GM12878 (cell line): ENCODE measurements around the gene RHEBL1. TPM values are rescaled to one million over a fixed set of nuclear protein-coding genes. Genes with fewer than 3 reads are reported as not detected.

ENCODE experiments used
- ATF7 ChIP-seq: fragments of 450-650 bp; IDR thresholded peaks from 2 replicates; pipeline ENCODE4 v1.6.1; 2016; ENCODE audit warnings: low read depth, mild to moderate bottlenecking
- CREM ChIP-seq: IDR thresholded peaks from 2 replicates; pipeline ENCODE4 v1.6.1; 2014; ENCODE audit warnings: antibody characterized with exemption, low read depth
- EGR1 ChIP-seq, 2 experiments: IDR thresholded peaks; 1 replicate in 1 of 2; 2 replicates in 1 of 2; pipeline ENCODE4 v1.6.1; 2011 to 2012; ENCODE audit warnings: low read depth in 2 of 2, low read length in 2 of 2, borderline replicate concordance in 1 of 2, mild to moderate bottlenecking in 1 of 2, moderate library complexity in 1 of 2
- ESRRA ChIP-seq: IDR thresholded peaks from 2 replicates; pipeline ENCODE4 v1.6.1; 2012; ENCODE audit warnings: mild to moderate bottlenecking, low read length, improper control_type of control experiment
- HDGF ChIP-seq: fragments of 450-650 bp; IDR thresholded peaks from 2 replicates; pipeline ENCODE4 v1.6.1; 2016; ENCODE audit warnings: antibody characterized with exemption
- JUNB ChIP-seq: IDR thresholded peaks from 2 replicates; pipeline ENCODE4 v1.6.1; 2016; ENCODE audit warnings: antibody characterized with exemption, mild to moderate bottlenecking
- MTA2 ChIP-seq: fragments of 450-650 bp; IDR thresholded peaks from 2 replicates; pipeline ENCODE4 v1.6.1; 2016; ENCODE audit warnings: low read depth, mild to moderate bottlenecking, moderate library complexity
- POU2F2 ChIP-seq: IDR thresholded peaks from 3 replicates; pipeline ENCODE4 v1.6.1; 2011; ENCODE audit warnings: low read depth, mild to moderate bottlenecking, low read length, borderline replicate concordance
- RELA ChIP-seq: fragments of 450-650 bp; IDR thresholded peaks from 2 replicates; pipeline ENCODE4 v1.8.0; 2014; ENCODE audit warnings: borderline replicate concordance; ENCODE audit not compliant: partially characterized antibody
- SMARCA5 ChIP-seq: fragments of 450-650 bp; IDR thresholded peaks from 2 replicates; pipeline ENCODE4 v1.6.1; 2017; ENCODE audit warnings: mild to moderate bottlenecking
- TCF12 ChIP-seq: IDR thresholded peaks from 2 replicates; pipeline ENCODE4 v1.6.1; 2011; ENCODE audit warnings: low read depth, mild to moderate bottlenecking, low read length
- WRNIP1 ChIP-seq: IDR thresholded peaks from 2 replicates; pipeline ENCODE4 v1.6.1; 2011; ENCODE audit warnings: low read depth, low read length, improper control_type of control experiment, borderline replicate concordance
- YBX1 ChIP-seq: fragments of 450-650 bp; IDR thresholded peaks from 2 replicates; pipeline ENCODE4 v1.6.1; 2016; ENCODE audit warnings: antibody characterized with exemption
- ZNF207 ChIP-seq: fragments of 450-650 bp; IDR thresholded peaks from 2 replicates; pipeline ENCODE4 v1.6.1; 2014; ENCODE audit warnings: antibody characterized with exemption, mild to moderate bottlenecking, borderline replicate concordance
- ZNF24 ChIP-seq: fragments of 450-650 bp; IDR thresholded peaks from 2 replicates; pipeline ENCODE4 v1.6.1; 2017; ENCODE audit warnings: antibody characterized with exemption, mild to moderate bottlenecking
- ZNF274 ChIP-seq: IDR thresholded peaks from one replicate; pipeline ENCODE4 v1.8.0; 2011; ENCODE audit not compliant: insufficient read length, insufficient read depth
- polyA plus RNA-seq, 11 experiments: library from polyadenylated mRNA; depleted of rRNA in 4 of 11; unstranded in 6 of 11; stranded (reverse) in 5 of 11; fragments of >200 nt; fragmentation: Nextera tagmentation in 4 of 11; fragmentation: Illumina TruSeq in 1 of 11; extraction: Ambion mirVana in 4 of 11; extraction: Trizol in 1 of 11; gene quantifications; 1 replicate in 1 of 11; 2 replicates in 10 of 11; pipeline versions ENCODE4 v1.2.1 to v1.2.3, GENCODE V29; 2011 to 2016; ENCODE audit warnings: inconsistent platforms in 2 of 11, missing spikeins in 2 of 11, low read depth in 1 of 11
- total RNA-seq, 4 experiments: library from RNA; depleted of rRNA in 3 of 4; stranded (reverse); fragments of >200 nt in 3 of 4; fragmentation: Illumina TruSeq in 1 of 4; extraction: Trizol in 1 of 4; gene quantifications; 2 replicates each; pipeline versions ENCODE4 v1.2.1 to v1.2.3, GENCODE V29; 2013 to 2021
- TF ChIP-seq, protein P1 (sequence below): fragments of 450-650 bp; IDR thresholded peaks from 2 replicates; pipeline ENCODE4 v1.6.1; 2017; ENCODE audit warnings: mild to moderate bottlenecking
- TF ChIP-seq, protein P2 (sequence below): fragments of 450-650 bp; conservative IDR thresholded peaks from 2 replicates; pipeline ENCODE4 v1.6.1; 2017; ENCODE audit warnings: mild to moderate bottlenecking, moderate library complexity
- TF ChIP-seq, protein P3 (sequence below): fragments of 450-650 bp; IDR thresholded peaks from 2 replicates; pipeline ENCODE4 v1.6.1; 2018; ENCODE audit warnings: mild to moderate bottlenecking, low read depth, moderate library complexity; ENCODE audit not compliant: partially characterized antibody
- TF ChIP-seq, protein P4 (sequence below): IDR thresholded peaks from 2 replicates; pipeline ENCODE4 v1.6.1; 2011; ENCODE audit warnings: borderline replicate concordance, low read depth, mild to moderate bottlenecking, moderate library complexity, low read length; ENCODE audit not compliant: insufficient read depth, poor library complexity, severe bottlenecking

Gene RHEBL1
- total and polyA plus RNA-seq, 10 of the 15 experiments (the other 5 are each of a cell fraction or from before 2014, with no cell fraction given) = 5.9 to 18.7 (median 12.0) TPM

DNA sequence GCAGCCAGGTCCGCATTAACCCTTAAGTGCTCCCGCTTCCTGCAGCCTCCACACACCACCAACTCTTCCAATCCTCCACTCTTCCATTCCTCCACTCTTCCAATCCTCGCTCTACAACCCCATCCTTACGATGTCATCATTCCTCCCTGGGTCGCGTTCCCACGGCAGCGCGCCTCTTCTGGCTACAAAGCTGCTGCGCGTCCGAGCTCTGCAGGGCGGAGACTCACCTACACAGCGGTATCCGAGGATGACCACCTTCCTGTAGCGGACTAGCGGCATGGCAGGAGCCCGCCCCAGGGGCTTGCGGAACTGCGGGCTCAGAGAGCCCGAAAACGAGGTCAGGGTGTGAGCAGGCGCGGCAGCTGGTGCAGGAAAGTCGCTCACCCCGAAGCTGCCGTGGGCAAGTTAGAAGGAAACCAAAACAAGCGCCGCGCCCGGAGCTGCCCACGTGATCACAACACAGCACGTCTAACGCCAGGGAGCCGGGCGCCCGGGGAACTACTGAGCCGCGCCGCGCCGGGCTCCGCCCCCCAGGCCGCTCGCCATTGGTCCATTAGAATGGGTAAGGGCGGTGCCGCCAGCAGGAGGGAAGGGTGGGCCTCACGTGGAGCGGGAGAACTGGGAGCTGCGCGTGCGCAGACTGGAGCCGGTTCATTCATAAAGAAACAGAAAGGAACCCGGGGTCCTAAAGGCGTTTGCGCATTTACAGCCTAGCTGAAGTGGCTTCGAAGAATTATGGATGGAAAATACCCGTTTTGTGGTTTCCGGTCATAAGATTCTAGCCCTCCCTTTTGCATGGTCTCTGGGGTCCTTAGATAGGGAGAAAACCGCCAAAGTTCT lies at the start of gene RHEBL1 (continued):
- TF ChIP-seq HDGF = peak; percentile 87
- TF ChIP-seq WRNIP1 = no peak
- no peak for TF ChIP-seq TCF12
- peak; percentile 80 for TF ChIP-seq JUNB
- no peak for TF ChIP-seq ZNF274
- no peak for TF ChIP-seq ZNF24
- TF ChIP-seq, protein P1, sequence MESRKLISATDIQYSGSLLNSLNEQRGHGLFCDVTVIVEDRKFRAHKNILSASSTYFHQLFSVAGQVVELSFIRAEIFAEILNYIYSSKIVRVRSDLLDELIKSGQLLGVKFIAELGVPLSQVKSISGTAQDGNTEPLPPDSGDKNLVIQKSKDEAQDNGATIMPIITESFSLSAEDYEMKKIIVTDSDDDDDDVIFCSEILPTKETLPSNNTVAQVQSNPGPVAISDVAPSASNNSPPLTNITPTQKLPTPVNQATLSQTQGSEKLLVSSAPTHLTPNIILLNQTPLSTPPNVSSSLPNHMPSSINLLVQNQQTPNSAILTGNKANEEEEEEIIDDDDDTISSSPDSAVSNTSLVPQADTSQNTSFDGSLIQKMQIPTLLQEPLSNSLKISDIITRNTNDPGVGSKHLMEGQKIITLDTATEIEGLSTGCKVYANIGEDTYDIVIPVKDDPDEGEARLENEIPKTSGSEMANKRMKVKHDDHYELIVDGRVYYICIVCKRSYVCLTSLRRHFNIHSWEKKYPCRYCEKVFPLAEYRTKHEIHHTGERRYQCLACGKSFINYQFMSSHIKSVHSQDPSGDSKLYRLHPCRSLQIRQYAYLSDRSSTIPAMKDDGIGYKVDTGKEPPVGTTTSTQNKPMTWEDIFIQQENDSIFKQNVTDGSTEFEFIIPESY = no peak
- TF ChIP-seq RELA = peak; percentile 66
- TF ChIP-seq SMARCA5 = no peak
- TF ChIP-seq, protein P2, sequence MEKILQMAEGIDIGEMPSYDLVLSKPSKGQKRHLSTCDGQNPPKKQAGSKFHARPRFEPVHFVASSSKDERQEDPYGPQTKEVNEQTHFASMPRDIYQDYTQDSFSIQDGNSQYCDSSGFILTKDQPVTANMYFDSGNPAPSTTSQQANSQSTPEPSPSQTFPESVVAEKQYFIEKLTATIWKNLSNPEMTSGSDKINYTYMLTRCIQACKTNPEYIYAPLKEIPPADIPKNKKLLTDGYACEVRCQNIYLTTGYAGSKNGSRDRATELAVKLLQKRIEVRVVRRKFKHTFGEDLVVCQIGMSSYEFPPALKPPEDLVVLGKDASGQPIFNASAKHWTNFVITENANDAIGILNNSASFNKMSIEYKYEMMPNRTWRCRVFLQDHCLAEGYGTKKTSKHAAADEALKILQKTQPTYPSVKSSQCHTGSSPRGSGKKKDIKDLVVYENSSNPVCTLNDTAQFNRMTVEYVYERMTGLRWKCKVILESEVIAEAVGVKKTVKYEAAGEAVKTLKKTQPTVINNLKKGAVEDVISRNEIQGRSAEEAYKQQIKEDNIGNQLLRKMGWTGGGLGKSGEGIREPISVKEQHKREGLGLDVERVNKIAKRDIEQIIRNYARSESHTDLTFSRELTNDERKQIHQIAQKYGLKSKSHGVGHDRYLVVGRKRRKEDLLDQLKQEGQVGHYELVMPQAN = peak; percentile 98
- TF ChIP-seq ESRRA = no peak
- TF ChIP-seq ZNF207 = peak; percentile 56
- no peak for TF ChIP-seq EGR1 (IDR thresholded peaks at IDR 0.05; ENCODE audit: borderline replicate concordance in 1 of 2, low read depth in 2 of 2, low read length in 2 of 2)
- peak; percentile 30; the same call in 1 of the 2 replicates for TF ChIP-seq MTA2
- TF ChIP-seq ATF7 = peak; percentile 71
- TF ChIP-seq, protein P3, sequence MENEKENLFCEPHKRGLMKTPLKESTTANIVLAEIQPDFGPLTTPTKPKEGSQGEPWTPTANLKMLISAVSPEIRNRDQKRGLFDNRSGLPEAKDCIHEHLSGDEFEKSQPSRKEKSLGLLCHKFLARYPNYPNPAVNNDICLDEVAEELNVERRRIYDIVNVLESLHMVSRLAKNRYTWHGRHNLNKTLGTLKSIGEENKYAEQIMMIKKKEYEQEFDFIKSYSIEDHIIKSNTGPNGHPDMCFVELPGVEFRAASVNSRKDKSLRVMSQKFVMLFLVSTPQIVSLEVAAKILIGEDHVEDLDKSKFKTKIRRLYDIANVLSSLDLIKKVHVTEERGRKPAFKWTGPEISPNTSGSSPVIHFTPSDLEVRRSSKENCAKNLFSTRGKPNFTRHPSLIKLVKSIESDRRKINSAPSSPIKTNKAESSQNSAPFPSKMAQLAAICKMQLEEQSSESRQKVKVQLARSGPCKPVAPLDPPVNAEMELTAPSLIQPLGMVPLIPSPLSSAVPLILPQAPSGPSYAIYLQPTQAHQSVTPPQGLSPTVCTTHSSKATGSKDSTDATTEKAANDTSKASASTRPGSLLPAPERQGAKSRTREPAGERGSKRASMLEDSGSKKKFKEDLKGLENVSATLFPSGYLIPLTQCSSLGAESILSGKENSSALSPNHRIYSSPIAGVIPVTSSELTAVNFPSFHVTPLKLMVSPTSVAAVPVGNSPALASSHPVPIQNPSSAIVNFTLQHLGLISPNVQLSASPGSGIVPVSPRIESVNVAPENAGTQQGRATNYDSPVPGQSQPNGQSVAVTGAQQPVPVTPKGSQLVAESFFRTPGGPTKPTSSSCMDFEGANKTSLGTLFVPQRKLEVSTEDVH = no peak
- TF ChIP-seq POU2F2 = 0 out of 3 replicates have a peak, but pooled peaks have one; percentile 56
- TF ChIP-seq YBX1 = no peak
- TF ChIP-seq, protein P4, sequence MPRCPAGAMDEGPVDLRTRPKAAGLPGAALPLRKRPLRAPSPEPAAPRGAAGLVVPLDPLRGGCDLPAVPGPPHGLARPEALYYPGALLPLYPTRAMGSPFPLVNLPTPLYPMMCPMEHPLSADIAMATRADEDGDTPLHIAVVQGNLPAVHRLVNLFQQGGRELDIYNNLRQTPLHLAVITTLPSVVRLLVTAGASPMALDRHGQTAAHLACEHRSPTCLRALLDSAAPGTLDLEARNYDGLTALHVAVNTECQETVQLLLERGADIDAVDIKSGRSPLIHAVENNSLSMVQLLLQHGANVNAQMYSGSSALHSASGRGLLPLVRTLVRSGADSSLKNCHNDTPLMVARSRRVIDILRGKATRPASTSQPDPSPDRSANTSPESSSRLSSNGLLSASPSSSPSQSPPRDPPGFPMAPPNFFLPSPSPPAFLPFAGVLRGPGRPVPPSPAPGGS = no peak
- peak; percentile 57; the same call in 1 of the 2 replicates for TF ChIP-seq CREM
